Measurements from ENCODE around the gene TDRD7.

GRCh38 chr9:97411440-97411788, 482 bp upstream of the TDRD7 start:
- TF ChIP-seq ZNF607 (CRISPR knock-in tag; IDR thresholded peaks at IDR 0.05; ENCODE audit: borderline replicate concordance) (no peak), NFYB (CRISPR knock-in tag; IDR thresholded peaks at IDR 0.05) (no peak), POLR2G (IDR thresholded peaks at IDR 0.05; ENCODE audit: low read depth, low read length) (no peak), BATF2 (CRISPR knock-in tag; IDR thresholded peaks at IDR 0.05) (no peak), PRDM10 (CRISPR knock-in tag; IDR thresholded peaks at IDR 0.05; ENCODE audit: low read depth) (no peak), SATB2 (CRISPR knock-in tag; IDR thresholded peaks at IDR 0.05) (no peak), ZSCAN30 (CRISPR knock-in tag; IDR thresholded peaks at IDR 0.05) (no peak), ZC3H4 (CRISPR knock-in tag; IDR thresholded peaks at IDR 0.05; ENCODE audit: borderline replicate concordance) (no peak), ZNF710 (CRISPR knock-in tag; IDR thresholded peaks at IDR 0.05; ENCODE audit: borderline replicate concordance) (no peak), MAX (IDR thresholded peaks at IDR 0.05) (no peak)

All from HepG2 (cell line).